C4-2B (cell line): Measurements from ENCODE around the gene RANBP3.

ENCODE experiments used
- H3K27ac ChIP-seq: fragments of 450-650 bp; 2 replicates; pipeline ENCODE4 v1.5.1; 2017
- CTCF ChIP-seq: fragments of 450-650 bp; conservative IDR thresholded peaks from 2 replicates; pipeline ENCODE4 v1.5.1; 2017; ENCODE audit warnings: mild to moderate bottlenecking
- ZFX ChIP-seq: fragments of 450-650 bp; IDR thresholded peaks from 2 replicates; pipeline ENCODE4 v1.6.1; 2017

The RANBP3 gene

GRCh38 chr19:5933391-5934068 lies 44.4 kb downstream of the RANBP3 start:
- H3K27ac ChIP-seq, result no peak overlapping the region
- TF ChIP-seq CTCF (no peak), ZFX (no peak)

GRCh38 chr19:5932609-5933262 lies 45.2 kb downstream of the RANBP3 start:
- no peak for TF ChIP-seq ZFX
- TF ChIP-seq CTCF, result no peak
- no peak overlapping the region for H3K27ac ChIP-seq

- TF ChIP-seq CTCF (no peak), ZFX (no peak)
- no peak overlapping the region for H3K27ac ChIP-seq
These were observed 45.8 kb downstream of the RANBP3 start for GRCh38 chr19:5932146-5932545.

- H3K27ac ChIP-seq, result no peak overlapping the region
- no peak for TF ChIP-seq ZFX
- no peak for TF ChIP-seq CTCF
These were observed 46.7 kb downstream of the RANBP3 start for GRCh38 chr19:5931251-5931650.

- H3K27ac ChIP-seq, result no peak overlapping the region
- TF ChIP-seq ZFX, result no peak
- TF ChIP-seq CTCF, result no peak
These were observed 48.3 kb downstream of the RANBP3 start for GRCh38 chr19:5929625-5930024.

- H3K27ac ChIP-seq, result no peak overlapping the region
- TF ChIP-seq ZFX, result no peak
- no peak for TF ChIP-seq CTCF
These were observed 48.8 kb downstream of the RANBP3 start for GRCh38 chr19:5929179-5929578.

- TF ChIP-seq ZFX, result no peak
- TF ChIP-seq CTCF, result no peak
- H3K27ac ChIP-seq, result no peak overlapping the region
These were observed 50.5 kb downstream of the RANBP3 start for GRCh38 chr19:5927441-5927821.
